ENCODE results near the gene APCDD1. TPM values are rescaled to one million over a fixed set of nuclear protein-coding genes. Genes with fewer than 3 reads are reported as not detected.

Gene APCDD1
- total RNA-seq, 1 experiment from 2014 or later: not detected

- CTCF ChIA-PET: no interaction called here
- Mint-ChIP-seq H3K27ac (ENCODE audit: unreplicated experiment) (no peak overlapping the region), H3K9me3 (ENCODE audit: low read depth, unreplicated experiment) (no peaks in the 10 kb centered on the region), H3K4me1 (ENCODE audit: low read depth, unreplicated experiment) (no peaks in the 10 kb centered on the region), H3K4me3 (ENCODE audit: low read depth, unreplicated experiment) (no peak overlapping the region), H3K36me3 (ENCODE audit: insufficient read depth, unreplicated experiment) (no peaks in the 10 kb centered on the region), H3K27me3 (ENCODE audit: unreplicated experiment) (peaks cover 80% of the 10 kb centered on the region)
- no peak for TF ChIP-seq CTCF (IDR thresholded peaks at IDR 0.05; ENCODE audit: unreplicated experiment)
- no peak for DNase-seq
- intact Hi-C loops (cut with micrococcal nuclease; ENCODE audit: unreplicated experiment): no loop called here
- BruUV-seq (replicated peaks): no TSS peak
Measured at GRCh38 chr18:10457767-10458166, 3.3 kb downstream of the APCDD1 start.

- BruUV-seq (replicated peaks): no TSS peak
- no peak overlapping the region for H3K4me3 Mint-ChIP-seq (ENCODE audit: low read depth, unreplicated experiment)
- H3K4me1 Mint-ChIP-seq (ENCODE audit: low read depth, unreplicated experiment): no peaks in the 10 kb centered on the region
- CTCF ChIA-PET: interaction anchor here (0.5 kb wide), 1 partner anchor 1015 kb away, joined by 3 read pairs; no protein-coding TSS in a partner anchor
- TF ChIP-seq CTCF (IDR thresholded peaks at IDR 0.05; ENCODE audit: unreplicated experiment): no peak
- H3K36me3 Mint-ChIP-seq (ENCODE audit: insufficient read depth, unreplicated experiment): no peaks in the 10 kb centered on the region
- peaks cover 80% of the 10 kb centered on the region for H3K27me3 Mint-ChIP-seq (ENCODE audit: unreplicated experiment)
- no peak for DNase-seq
- no peak overlapping the region for H3K27ac Mint-ChIP-seq (ENCODE audit: unreplicated experiment)
- intact Hi-C loops (cut with micrococcal nuclease; ENCODE audit: unreplicated experiment): no loop called here
- H3K9me3 Mint-ChIP-seq (ENCODE audit: low read depth, unreplicated experiment): no peaks in the 10 kb centered on the region
Measured at GRCh38 chr18:10458691-10459090, 4.3 kb downstream of the APCDD1 start.

GRCh38 chr18:10459587-10459986, 5.2 kb downstream of the APCDD1 start:
- no peak for DNase-seq
- no peak overlapping the region for H3K27ac Mint-ChIP-seq (ENCODE audit: unreplicated experiment)
- no peaks in the 10 kb centered on the region for H3K36me3 Mint-ChIP-seq (ENCODE audit: insufficient read depth, unreplicated experiment)
- no peak for TF ChIP-seq CTCF (IDR thresholded peaks at IDR 0.05; ENCODE audit: unreplicated experiment)
- H3K4me3 Mint-ChIP-seq (ENCODE audit: low read depth, unreplicated experiment): no peak overlapping the region
- CTCF ChIA-PET: no interaction called here
- no peaks in the 10 kb centered on the region for H3K4me1 Mint-ChIP-seq (ENCODE audit: low read depth, unreplicated experiment)
- intact Hi-C loops (cut with micrococcal nuclease; ENCODE audit: unreplicated experiment): no loop called here
- H3K27me3 Mint-ChIP-seq (ENCODE audit: unreplicated experiment): peaks cover 80% of the 10 kb centered on the region
- no TSS peak for BruUV-seq (replicated peaks)
- H3K9me3 Mint-ChIP-seq (ENCODE audit: low read depth, unreplicated experiment): no peaks in the 10 kb centered on the region

- no peak overlapping the region for H3K27ac Mint-ChIP-seq (ENCODE audit: unreplicated experiment)
- BruUV-seq (replicated peaks): no TSS peak
- H3K9me3 Mint-ChIP-seq (ENCODE audit: low read depth, unreplicated experiment): no peaks in the 10 kb centered on the region
- TF ChIP-seq CTCF (IDR thresholded peaks at IDR 0.05; ENCODE audit: unreplicated experiment): no peak
- no peak overlapping the region for H3K4me3 Mint-ChIP-seq (ENCODE audit: low read depth, unreplicated experiment)
- H3K27me3 Mint-ChIP-seq (ENCODE audit: unreplicated experiment): peaks cover 80% of the 10 kb centered on the region
- CTCF ChIA-PET: no interaction called here
- no peaks in the 10 kb centered on the region for H3K4me1 Mint-ChIP-seq (ENCODE audit: low read depth, unreplicated experiment)
- no peaks in the 10 kb centered on the region for H3K36me3 Mint-ChIP-seq (ENCODE audit: insufficient read depth, unreplicated experiment)
- DNase-seq: no peak
- intact Hi-C loops (cut with micrococcal nuclease; ENCODE audit: unreplicated experiment): no loop called here
Measured at GRCh38 chr18:10460414-10461018, 6.1 kb downstream of the APCDD1 start.
